ENCODE results near the gene OMP.
A peak's percentile ranks its signal among the peaks of the same experiment; 100 is the strongest.

Gene OMP

GRCh38 chr11:77079666-77080065 lies 23.0 kb upstream of the OMP start:
- DNase-seq (ENCODE audit: low spot score in 2 of 2) (no peak), ATAC-seq (no peak)
- peaks cover 34% of the 10 kb centered on the region for H3K4me1 Mint-ChIP-seq
- H3K36me3 Mint-ChIP-seq = peaks cover 6% of the 10 kb centered on the region
- no peak overlapping the region for H3K27ac Mint-ChIP-seq
- no peaks in the 10 kb centered on the region for H3K9me3 Mint-ChIP-seq
- no peak overlapping the region for H3K4me3 Mint-ChIP-seq

- Mint-ChIP-seq H3K4me3 (no peak overlapping the region), H3K4me1 (peaks cover 34% of the 10 kb centered on the region), H3K9me3 (no peaks in the 10 kb centered on the region), H3K27ac (no peak overlapping the region), H3K36me3 (peaks cover 6% of the 10 kb centered on the region)
- DNase-seq (ENCODE audit: low spot score in 2 of 2) (no peak), ATAC-seq (no peak)
Measured at GRCh38 chr11:77080643-77081210, 21.9 kb upstream of the OMP start.

DNA sequence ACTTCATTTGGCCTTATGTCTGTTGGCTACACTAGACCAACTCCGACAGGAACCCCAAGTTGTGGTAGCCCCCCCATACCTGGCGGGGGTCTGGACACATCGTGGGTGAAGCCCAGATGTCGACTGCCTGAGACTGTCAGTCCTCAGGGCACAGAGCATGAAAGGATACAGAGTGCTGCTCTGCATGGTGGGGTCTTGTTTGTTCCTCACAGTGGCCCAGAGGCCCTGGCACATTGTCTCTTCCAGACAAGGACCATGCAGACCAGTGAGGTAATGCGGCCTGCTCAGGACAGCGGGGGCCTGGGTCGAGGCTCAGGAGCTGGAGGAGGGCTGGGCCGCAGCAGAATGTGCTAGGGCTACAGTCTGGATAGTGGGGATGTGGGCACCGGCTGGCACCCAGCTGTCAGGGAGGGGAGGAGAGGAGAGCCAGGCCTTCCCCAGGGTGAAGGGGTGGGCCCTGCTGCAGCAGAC lies 21.2 kb upstream of the OMP start:
- no peak for ATAC-seq
- no peaks in the 10 kb centered on the region for H3K9me3 Mint-ChIP-seq
- peak overlapping the region; percentile 96 for H3K27ac Mint-ChIP-seq
- H3K4me1 Mint-ChIP-seq = peaks cover 34% of the 10 kb centered on the region
- peaks cover 6% of the 10 kb centered on the region for H3K36me3 Mint-ChIP-seq
- no peak overlapping the region for H3K4me3 Mint-ChIP-seq
- DNase-seq (ENCODE audit: low spot score in 2 of 2) = no peak

DNA sequence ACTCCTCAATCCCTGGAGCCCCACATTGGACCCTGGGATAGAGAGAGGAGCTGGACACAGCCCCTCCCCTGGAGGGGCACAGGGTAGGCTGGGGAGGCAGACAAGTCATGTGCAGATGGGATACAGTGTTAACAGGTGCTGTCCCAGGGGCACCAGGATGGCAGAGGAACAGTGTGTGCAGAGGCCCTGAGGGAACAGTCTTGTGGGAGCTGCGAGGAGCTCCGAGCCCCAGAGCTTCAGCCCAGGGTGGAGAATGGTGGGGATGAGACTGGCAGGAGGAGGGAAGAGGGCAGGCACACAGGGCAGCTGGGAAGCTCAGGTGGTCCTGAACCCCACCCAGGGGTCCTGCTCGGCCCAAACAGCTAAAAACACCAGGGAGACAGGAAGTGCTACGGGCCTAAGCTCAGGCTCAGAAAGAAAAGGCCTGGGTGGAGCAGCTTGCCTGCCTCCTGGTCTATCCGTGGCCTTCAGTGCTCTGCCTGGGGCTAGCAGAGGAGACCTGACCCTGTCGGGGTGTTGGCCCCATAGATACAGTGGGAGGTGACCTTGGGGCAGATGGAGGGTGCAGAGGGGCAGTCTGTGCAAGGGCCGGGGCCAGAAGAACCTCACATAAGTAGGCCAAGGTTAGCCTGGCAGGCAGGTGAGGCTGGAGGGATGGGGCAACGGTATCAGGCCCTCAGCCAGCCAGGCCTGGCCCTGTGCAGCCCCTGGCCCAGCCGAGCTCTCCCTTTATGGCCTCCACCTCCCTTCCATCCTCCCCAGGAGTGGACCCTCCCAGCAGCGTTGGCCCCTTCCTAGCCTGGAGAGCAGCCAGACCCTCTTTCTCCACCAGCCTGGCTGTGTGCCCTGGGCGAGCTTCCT lies 20.4 kb upstream of the OMP start:
- Mint-ChIP-seq H3K27ac (peak overlapping the region; percentile 96), H3K9me3 (no peaks in the 10 kb centered on the region), H3K4me3 (peak overlapping the region; percentile 53), H3K4me1 (peaks cover 34% of the 10 kb centered on the region), H3K36me3 (peaks cover 6% of the 10 kb centered on the region)
- ATAC-seq (peak; percentile 35), DNase-seq (ENCODE audit: low spot score in 2 of 2) (no peak)

DNA sequence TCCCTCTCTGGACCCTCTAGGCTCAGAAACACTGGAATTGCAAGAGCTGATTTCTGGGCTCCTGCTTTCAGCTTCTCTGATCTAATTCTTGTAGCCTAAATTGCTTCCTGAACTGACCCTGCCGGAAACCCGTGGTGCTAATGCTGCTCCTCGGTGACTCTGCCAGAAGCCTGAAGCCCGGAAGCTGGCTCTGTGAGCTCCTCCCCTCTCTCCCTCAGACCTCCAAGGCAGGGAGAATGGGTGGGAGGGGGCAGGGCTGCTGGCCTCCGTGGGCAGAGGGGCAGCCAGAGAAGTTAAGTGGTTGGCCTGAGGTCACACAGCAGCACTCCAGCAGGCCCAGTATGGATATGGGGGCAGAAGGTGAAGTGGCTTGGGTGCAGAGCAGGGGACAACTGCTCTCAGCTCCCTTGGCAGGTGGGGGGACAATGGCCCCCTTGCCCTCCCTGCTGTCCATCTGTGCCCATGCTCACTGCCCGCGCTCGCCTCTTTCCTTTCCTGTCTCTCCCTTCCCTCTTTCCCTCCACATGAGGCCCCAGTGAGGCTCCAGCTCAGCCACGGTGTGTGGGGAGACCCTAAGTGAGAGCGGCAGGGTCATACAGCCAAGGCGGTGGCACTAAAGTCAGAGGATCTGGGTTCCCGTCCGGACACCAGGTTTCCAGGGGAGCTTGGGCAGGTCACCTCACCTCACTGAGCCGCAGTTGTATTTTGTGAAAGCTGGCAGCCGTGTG lies 19.6 kb upstream of the OMP start:
- peak overlapping the region; percentile 96 for H3K27ac Mint-ChIP-seq
- no peaks in the 10 kb centered on the region for H3K9me3 Mint-ChIP-seq
- H3K36me3 Mint-ChIP-seq = peaks cover 6% of the 10 kb centered on the region
- ATAC-seq (peak; percentile 76), DNase-seq (ENCODE audit: low spot score in 2 of 2) (no peak)
- H3K4me3 Mint-ChIP-seq = peak overlapping the region; percentile 53
- peaks cover 34% of the 10 kb centered on the region for H3K4me1 Mint-ChIP-seq

DNA sequence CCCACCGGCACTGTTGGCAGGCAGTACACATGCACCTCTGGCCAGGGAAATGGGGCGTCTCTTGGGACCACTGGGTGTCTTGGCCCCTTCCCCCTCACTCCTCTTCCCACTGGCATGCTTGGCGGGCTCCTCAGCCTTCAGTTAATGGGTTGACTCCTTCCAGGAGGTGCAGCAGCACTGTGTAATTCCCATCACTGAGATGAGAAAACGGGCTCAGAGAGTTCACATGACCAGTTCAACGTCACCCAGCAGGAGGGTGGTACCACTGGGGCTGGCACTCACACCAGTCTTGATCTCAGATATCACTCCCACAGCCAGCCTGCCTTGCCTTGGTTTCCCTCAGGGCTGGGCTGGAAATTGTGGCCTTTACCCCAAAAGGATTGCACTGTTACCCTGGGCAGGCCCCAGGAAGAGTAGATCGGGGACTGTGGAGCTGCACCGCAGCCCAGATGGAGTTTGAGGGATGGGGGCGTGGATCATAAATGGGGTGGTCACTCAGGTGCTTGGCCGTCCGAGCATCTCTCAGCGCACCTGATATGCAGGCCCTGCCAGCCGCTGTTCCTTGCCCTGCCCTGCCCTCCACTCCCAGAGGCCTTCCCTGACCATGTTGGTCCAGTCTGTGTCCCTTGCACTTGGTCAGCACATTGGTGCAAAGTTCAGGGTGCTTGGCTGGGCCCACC lies 18.9 kb upstream of the OMP start:
- Mint-ChIP-seq H3K27ac (peak overlapping the region; percentile 96), H3K4me1 (peaks cover 34% of the 10 kb centered on the region), H3K9me3 (no peaks in the 10 kb centered on the region), H3K36me3 (peaks cover 6% of the 10 kb centered on the region), H3K4me3 (no peak overlapping the region)
- ATAC-seq (no peak), DNase-seq (ENCODE audit: low spot score in 2 of 2) (no peak)

- Mint-ChIP-seq H3K4me3 (no peak overlapping the region), H3K9me3 (no peaks in the 10 kb centered on the region), H3K36me3 (peaks cover 6% of the 10 kb centered on the region), H3K27ac (no peak overlapping the region), H3K4me1 (peaks cover 34% of the 10 kb centered on the region)
- ATAC-seq (no peak), DNase-seq (ENCODE audit: low spot score in 2 of 2) (no peak)
Measured at GRCh38 chr11:77084581-77085191, 18.0 kb upstream of the OMP start.

DNA sequence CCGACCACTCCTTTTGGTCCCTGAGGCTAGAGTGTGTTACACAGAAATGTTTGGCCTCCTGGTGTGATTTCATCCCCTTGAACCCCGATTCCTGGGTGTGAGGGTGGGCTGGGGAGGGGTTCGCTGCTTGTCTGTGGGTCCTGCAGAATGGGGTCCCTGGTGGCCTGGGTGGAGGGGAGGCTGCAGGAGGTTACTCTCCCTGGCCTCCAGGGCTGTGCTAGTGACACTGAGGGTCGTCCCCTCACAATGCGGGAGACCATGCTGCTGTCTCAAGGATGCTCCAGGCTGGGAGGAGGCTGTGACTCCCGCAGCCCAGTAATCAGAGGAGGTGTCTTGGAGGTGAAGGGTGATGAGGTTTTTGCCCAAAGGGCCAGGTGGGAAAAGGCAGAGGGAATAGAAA lies 17.0 kb upstream of the OMP start:
- H3K4me1 Mint-ChIP-seq = peaks cover 26% of the 10 kb centered on the region
- no peaks in the 10 kb centered on the region for H3K9me3 Mint-ChIP-seq
- H3K36me3 Mint-ChIP-seq = peaks cover 6% of the 10 kb centered on the region
- no peak overlapping the region for H3K27ac Mint-ChIP-seq
- ATAC-seq (no peak), DNase-seq (ENCODE audit: low spot score in 2 of 2) (no peak)
- H3K4me3 Mint-ChIP-seq = no peak overlapping the region

DNA sequence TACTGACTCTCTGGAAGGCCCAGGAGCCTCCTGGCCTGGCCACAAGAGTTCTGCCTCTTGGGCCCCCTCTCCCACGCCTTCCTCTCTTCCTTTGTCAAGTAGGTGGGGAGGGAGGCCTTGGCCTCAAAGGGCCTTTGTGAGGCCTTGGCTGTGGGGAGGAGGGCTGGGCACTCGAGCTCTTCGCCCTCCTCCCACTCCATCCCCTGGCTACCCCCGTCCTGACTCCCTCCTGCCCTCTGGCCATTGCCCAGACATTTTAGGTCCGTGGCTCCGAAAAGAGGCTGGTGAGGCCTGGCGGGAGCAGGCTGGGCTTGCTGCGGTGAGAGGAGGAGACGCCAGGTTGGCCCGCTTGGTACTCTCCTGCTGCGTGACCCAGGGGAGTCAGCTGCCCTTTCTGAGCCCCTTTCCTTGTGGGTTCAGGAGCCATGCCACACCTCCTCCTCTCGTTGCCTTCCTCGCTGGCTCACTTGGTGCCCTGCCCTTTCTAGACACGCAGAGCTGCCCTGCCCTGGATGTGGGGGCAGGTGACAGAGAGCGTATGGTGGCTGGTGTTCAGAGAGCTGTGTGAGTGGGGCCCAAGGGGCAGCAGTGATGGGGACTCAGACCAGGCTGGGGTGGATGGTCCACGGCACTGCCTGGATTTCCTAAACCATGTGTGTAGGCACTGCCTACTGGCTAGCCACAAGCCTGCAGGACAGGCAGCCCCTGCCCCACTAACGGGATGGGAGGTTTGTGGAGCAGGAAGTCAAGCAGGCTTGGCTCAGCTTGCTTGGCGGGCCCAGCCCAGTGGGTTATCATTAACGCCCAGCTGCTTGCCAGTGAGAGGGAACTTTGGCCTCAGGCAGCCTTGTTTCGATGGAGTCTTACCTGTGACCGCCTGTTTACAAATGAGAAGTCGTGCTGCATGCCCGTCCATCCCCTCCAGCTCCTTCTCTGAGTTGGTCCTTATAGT lies 15.8 kb upstream of the OMP start:
- ATAC-seq = no peak
- Mint-ChIP-seq H3K9me3 (no peaks in the 10 kb centered on the region), H3K36me3 (peaks cover 4% of the 10 kb centered on the region), H3K27ac (no peak overlapping the region), H3K4me1 (peaks cover 23% of the 10 kb centered on the region), H3K4me3 (no peak overlapping the region)
- DNase-seq (ENCODE audit: low spot score in 2 of 2) = no peak

DNA sequence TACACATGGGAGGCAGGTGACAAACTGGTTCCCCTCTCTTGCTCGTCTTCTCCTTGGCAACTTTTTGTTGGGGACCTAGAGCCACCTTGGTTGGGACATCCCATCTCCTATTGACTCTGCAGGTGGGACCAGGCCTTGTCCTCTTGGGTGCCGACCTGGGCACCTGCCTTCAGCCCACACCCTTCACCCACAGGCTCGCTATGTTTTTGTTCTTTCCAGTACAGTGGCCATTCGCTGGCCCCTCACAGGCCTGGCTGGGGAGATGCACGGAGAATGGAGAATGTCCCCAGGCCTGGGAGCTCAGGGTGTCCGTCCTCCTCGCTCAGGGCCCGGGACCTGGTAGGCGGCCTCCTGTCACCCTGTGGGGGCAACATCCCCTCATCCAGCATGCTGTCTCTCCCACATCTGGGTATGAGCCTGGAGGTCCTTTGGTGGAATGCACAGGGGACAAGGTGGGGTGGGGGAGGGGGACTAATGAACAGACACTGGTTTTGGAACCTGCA lies 14.9 kb upstream of the OMP start:
- Mint-ChIP-seq H3K4me3 (no peak overlapping the region), H3K36me3 (no peaks in the 10 kb centered on the region)
- DNase-seq (ENCODE audit: low spot score in 2 of 2) = no peak

GRCh38 chr11:77088236-77089003 lies 14.2 kb upstream of the OMP start:
- no peaks in the 10 kb centered on the region for H3K9me3 Mint-ChIP-seq
- no peak overlapping the region for H3K4me3 Mint-ChIP-seq
- ATAC-seq (no peak), DNase-seq (ENCODE audit: low spot score in 2 of 2) (no peak)
- H3K27ac Mint-ChIP-seq = peak overlapping the region; percentile 64
- H3K4me1 Mint-ChIP-seq = peaks cover 7% of the 10 kb centered on the region
- no peaks in the 10 kb centered on the region for H3K36me3 Mint-ChIP-seq

More for the DNA sequence above, 14.9 kb upstream of the OMP start:
- ATAC-seq = no peak
- no peak overlapping the region for H3K27ac Mint-ChIP-seq
- no peaks in the 10 kb centered on the region for H3K9me3 Mint-ChIP-seq
- peaks cover 14% of the 10 kb centered on the region for H3K4me1 Mint-ChIP-seq

- no peak for DNase-seq (ENCODE audit: low spot score in 2 of 2)
- Mint-ChIP-seq H3K27ac (peak overlapping the region; percentile 64), H3K4me3 (no peak overlapping the region), H3K9me3 (no peaks in the 10 kb centered on the region), H3K4me1 (peaks cover 5% of the 10 kb centered on the region), H3K36me3 (no peaks in the 10 kb centered on the region)
- ATAC-seq = no peak
Measured at GRCh38 chr11:77089004-77089545, 13.6 kb upstream of the OMP start.

- Mint-ChIP-seq H3K27ac (no peak overlapping the region), H3K36me3 (no peaks in the 10 kb centered on the region), H3K9me3 (no peaks in the 10 kb centered on the region), H3K4me1 (peaks cover 5% of the 10 kb centered on the region), H3K4me3 (no peak overlapping the region)
- ATAC-seq = no peak
- no peak for DNase-seq (ENCODE audit: low spot score in 2 of 2)
Measured at GRCh38 chr11:77090046-77090372, 12.6 kb upstream of the OMP start.

Measured in stimulated activated effector memory CD8-positive, alpha-beta T cell treated with anti-CD3 and anti-CD28 coated beads, Interleukin-12 subunit alpha, Interleukin-12 subunit beta, amount 100 ng/mL, for 72 hours (primary cell).